GM12872 (cell line): ENCODE measurements around the gene NSUN3.

ENCODE experiments used
- CTCF ChIP-seq: IDR thresholded peaks from 3 replicates; pipeline ENCODE4 v1.5.1; 2011; ENCODE audit warnings: low read depth, mild to moderate bottlenecking, low read length, moderate library complexity; ENCODE audit not compliant: insufficient read depth

NSUN3 gene

GRCh38 chr3:94036909-94037507 is 25.9 kb upstream of the NSUN3 start:
- TF ChIP-seq CTCF = peak; percentile 64

DNA sequence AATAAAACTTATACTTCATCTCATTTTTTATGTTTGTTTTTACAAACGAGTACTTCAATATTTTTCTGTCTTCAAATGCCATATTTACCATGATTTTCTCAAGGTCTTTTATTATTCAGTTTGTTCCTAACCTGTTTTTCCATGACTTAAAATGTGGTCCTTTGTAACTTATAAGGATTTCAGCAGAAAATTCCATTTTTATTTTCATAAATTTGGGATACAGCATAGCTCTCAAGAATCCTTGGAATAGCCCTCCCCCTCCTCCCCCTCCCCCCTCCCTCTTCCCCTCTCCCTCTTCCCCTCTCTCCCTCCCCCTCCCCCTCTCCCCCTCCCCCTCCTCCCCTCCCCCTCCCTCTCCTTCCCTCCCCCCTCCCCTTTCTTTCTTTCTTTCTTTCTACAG is 19.6 kb upstream of the NSUN3 start:
- TF ChIP-seq CTCF = no peak

DNA sequence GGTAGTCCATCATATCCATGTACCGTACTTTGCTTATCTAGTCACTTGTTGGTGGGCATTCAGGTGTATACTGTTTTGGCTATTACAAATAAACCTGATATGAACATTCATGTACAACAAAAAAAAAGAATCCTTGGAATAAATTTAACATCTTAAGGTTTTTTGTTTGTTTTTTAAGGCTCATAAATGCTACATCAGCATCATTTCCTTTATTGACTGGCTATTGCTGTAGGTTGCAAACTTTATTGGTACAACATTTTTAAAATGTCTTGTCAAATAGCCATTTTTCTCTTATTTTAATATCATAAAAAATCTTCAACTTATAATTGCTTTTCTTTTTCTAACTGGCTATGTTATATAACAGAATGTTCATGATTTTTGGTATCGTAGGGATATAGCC is 16.3 kb upstream of the NSUN3 start:
- TF ChIP-seq CTCF = no peak

- TF ChIP-seq CTCF = no peak
These were observed 13.6 kb upstream of the NSUN3 start for GRCh38 chr3:94049267-94049666.

DNA sequence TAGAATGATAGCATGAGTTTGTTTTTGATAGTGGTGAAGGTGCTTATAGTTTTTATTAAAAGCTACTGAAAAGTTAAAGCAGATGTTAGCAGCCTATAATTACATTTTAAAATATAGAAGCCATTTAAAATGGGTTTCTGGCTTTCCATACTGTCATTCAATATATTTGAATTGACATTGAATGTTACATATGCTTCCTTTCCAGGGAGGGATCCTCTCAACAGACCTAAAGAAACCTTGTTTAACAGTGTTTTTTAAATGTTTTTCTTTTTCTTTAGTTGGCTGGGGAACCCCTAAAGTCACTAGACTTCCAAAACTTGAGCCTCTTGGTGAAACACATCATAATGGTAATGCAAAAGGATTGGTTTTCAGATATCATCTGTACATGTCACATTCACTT is 12.3 kb upstream of the NSUN3 start:
- TF ChIP-seq CTCF = no peak

GRCh38 chr3:94061297-94061696 is 1.6 kb upstream of the NSUN3 start:
- TF ChIP-seq CTCF = no peak

GRCh38 chr3:94063496-94064119 is 747 bp downstream of the NSUN3 start:
- no peak for TF ChIP-seq CTCF
